GM18951 (cell line): Measurements from ENCODE around the gene SMAD3.
"Not testable (repeated sequence)": the region's sequence is repeated elsewhere in the genome, so short reads cannot be mapped to it uniquely, and the experiment has no call there.

Experiments
- POLR2A ChIP-seq: IDR thresholded peaks from 4 replicates; pipeline ENCODE4 v1.6.1; 2011; ENCODE audit warnings: mild to moderate bottlenecking; ENCODE audit not compliant: insufficient read length, insufficient read depth; ENCODE audit errors: extremely low read depth
- in situ Hi-C: fragments of 300-500 bp; cut with MboI; formaldehyde crosslinking; loops from one replicate; pipeline ENCODE4 v1.12.0; 2022; ENCODE audit warnings: low sequenced_read_pairs, mixed read lengths, inconsistent platforms; ENCODE audit not compliant: unreplicated experiment

The SMAD3 gene

DNA sequence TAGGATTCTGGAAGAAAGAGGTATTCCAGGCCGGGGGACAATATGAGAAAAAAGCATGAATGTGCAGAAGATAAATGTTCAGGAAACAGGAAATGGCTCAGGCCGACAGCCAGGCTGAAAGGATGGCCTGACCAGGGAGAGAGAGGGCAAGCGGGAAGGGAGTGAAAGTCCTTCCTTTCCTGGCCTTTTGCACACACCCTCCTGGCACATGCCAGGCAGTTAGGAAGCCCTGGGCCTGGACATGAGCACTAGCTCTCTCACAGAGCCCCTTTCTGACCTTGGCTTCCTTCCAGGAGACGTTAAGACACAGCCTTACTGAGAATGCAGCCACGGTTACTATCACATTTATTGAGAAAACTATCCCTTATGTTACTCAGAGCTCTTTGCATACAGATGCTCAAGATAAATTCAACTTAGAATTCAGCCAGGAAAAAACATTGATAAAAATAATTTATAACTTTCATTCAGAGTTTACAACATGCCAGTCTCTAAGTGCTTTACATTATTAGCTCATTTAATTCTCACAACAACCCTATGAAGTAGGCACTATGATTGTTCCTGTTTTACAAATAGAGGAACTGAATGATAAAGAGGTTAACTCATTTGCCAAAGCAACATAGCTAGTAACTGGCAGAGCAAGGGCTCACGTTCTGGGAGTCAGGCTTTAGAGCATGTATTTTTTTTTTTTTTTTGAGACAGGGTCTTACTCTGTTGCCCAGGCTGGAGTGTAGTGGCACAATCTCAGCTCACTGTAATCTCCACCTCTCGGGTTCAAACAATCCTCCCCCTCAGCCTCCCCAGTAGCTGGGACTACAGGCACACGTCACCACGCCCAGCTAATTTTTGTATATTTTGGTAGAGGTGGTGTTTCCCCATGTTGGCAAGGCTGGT, 39.4 kb upstream of the SMAD3 start:
- TF ChIP-seq POLR2A, result no peak
- in situ Hi-C loops, result no loop called here

DNA sequence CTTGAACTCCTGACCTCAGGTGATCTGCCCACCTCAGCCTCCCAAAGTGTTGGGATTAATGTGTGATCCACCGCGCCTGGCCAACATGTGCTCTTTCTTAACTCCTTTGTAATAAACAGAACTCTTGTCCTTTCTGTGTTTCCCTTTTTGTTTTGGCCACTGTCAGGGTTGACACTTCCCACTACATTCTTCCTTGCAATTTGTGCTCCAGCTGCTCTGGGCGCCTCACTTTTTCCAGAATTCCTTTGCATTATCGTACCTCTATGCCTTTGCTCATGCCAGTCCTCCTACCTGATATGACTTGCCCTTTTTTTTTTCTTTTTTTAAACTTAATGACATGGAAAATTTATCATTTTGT, 38.8 kb upstream of the SMAD3 start:
- in situ Hi-C loops, result no loop called here

DNA sequence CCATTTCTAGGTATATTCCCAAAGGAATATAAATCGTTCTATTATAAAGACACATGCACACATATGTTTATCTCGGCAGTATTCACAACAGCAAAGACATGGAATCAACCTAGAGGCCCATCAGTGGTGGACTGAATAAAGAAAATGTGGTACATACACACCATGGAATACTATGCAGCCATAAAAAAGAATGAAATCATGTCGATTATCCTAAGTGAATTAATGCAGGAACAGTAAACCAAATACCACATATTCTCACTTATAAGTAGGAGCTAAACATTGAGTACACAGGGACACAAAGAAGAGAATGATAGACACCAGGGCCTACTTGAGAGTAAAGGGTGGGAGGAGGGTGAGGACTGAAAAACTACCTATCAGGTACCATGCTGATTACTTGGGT, 37.0 kb upstream of the SMAD3 start:
- in situ Hi-C loops, result not testable (repeated sequence)

More for the DNA sequence above, 38.8 kb upstream of the SMAD3 start:
- TF ChIP-seq POLR2A, result no peak

DNA sequence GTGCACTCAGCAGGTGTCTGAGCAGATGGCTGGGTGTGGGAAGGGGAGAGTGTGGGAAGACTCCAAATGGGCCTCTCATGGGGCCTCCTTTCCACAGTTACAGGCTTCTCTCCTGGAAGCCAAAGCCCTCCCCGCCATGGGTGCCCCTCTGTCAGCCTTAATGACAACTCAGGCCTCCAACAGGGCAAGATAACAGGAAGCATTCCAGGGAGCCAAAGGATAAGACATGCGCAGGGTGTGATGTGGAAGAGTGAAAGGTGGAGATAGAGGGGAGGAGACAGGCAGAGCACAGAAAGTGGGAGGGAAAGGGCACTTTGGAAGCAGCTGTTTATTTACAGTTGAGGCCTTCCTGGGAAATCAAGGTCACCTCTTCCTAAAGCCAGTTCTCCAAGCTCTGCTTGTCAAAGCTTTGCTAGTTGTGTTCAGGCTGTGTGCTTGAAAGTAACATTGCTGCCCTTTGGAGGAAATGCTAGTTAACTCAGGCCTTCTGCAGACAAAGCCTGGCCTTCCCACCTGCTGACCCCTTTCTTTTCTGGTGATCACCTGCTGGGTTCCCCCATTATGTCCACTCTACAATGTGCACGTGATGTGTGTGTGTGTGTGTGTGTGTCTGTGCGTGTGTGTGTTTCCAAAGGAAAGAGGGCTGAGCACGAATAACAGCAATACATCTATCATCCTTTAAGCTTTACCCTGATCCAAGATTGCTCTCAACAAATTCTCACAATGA, 35.2 kb upstream of the SMAD3 start:
- TF ChIP-seq POLR2A, result no peak
- in situ Hi-C loops, result no loop called here

DNA sequence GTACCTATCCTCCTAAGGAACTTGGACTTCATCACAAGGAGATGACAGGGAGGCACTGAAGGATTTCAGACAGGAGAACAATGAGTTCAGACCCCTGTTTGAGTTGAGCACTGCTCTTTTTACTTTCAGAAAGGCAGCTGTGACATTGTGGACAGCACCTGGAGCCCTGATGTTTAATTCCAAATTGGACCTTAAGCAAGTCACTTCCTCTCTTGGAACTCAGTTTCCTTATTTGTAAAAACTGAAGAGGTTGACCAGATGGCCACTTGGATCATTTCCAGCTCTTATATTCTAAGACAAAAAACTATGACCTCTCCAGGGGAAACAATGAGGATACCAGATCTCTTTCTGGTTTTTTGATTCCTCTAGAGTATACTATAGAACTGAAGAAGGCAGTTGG, 34.1 kb upstream of the SMAD3 start:
- in situ Hi-C loops, result no loop called here
- no peak for TF ChIP-seq POLR2A

DNA sequence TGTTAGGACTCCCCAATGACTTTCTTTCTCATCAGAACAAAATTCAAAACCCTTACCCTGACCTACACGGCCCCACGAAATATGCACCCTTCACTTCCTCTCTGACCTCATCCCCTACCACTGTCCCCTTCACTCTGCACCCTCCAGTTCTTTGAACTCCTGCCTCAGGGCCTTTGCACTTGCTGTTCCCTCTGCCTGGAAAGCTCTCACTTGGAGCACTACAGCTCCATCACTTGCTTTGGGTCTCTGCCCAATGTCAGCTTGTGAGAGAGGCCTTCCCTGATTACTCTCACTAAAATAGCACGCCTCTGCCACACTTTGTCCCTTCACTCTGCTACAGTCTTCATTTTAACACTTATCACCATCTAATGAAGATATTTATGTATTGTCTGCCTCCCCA, 32.8 kb upstream of the SMAD3 start:
- in situ Hi-C loops, result no loop called here
- TF ChIP-seq POLR2A, result no peak

DNA sequence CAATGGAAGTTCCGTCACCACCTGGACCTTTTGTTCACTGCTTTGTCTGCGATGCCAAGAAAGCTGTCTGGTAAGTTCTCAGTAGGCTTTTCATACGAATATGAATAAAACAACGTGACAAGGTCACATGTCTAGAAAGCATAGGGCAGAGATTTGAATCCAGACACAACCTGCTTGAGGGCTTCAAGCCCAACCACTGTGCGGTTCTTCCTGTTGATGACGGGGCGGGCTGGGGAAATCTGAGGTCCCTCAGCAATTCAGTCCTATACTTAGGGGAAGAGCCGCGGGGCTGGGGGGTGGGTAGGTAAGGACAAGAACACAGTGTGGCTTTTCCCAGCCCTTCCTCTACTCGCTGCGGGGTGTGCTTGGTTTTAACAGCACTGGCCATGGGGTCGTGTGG, 32.4 kb upstream of the SMAD3 start:
- in situ Hi-C loops, result no loop called here
- TF ChIP-seq POLR2A, result no peak

DNA sequence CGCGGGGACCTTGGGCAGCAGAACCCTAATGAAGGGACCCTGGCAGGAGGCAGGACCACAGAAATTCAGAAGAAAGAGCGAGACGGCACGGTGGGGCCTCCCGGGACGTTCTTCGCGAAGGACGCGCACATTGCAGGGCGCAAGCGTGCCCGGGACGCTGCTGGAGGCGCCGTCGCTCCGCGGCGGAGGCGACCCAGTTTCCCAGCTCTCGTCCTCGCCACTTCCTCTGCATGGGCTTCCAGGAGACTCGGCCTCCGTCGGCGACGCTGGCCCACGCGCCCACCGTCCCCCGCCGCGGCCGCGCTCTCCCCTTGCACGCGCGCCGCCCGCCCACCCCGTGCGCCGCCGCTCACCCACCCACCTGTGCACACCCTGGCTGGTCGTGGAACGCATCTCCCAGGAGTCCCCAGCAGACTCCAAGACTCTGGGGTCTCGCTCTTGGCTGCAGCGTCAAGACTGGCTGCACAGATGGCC, 31.8 kb upstream of the SMAD3 start:
- in situ Hi-C loops, result no loop called here
- no peak for TF ChIP-seq POLR2A

DNA sequence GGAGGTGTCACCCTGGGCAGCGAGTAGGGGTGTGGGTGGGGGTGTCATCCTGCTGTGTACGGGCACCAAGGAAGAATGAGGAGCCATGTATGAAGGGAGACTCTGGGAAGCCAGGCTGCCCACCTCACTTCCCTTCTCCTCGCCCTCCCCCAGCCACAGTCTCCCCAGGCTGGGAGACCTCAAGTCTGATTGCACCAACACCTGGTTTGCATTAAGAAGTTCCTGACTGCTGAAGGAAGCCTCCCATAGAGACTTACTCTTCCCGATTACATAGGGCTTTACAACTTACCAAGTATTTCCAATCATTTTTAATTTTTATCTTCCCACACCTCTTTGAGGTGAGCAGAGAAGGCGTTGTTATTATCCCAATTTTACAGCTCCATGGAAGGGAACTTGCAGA, 29.5 kb upstream of the SMAD3 start:
- in situ Hi-C loops, result no loop called here
- no peak for TF ChIP-seq POLR2A

DNA sequence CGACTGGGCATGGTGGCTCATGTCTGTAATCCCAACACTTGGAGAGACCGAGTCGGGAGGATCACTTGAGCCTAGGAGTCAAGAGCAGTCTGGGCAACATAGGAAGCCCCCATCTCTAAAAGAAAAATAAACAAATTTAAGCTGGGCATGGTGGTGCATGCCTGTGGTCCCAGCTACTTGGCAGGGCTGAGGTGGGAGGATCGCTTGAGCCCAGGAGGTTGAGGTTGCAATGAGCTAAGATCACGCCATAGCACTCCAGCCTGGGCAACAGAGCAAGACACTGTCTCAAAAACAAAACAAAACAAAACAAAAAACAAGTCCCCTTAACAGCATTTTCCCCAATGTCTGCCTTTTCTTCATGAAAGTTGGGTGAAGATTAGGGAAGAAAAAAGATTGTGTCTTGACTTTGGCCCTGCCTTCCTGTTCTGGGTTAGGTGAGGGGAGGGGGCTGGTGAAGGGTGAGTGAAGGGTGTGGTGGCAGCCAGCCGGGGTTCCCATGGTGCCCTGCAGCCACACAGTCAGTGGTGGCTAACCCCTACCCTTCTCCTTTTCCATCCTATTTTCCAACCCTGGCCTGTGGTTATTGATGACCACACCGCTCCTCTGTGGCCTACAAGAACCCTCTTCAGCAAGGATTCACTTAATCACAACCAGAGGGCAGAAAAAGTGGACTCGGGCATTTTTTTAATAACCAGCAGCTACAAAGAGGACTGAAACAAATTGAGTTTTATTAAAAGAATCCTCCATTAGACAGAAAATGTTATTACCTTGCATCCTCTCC, 28.4 kb upstream of the SMAD3 start:
- in situ Hi-C loops, result no loop called here
- no peak for TF ChIP-seq POLR2A

DNA sequence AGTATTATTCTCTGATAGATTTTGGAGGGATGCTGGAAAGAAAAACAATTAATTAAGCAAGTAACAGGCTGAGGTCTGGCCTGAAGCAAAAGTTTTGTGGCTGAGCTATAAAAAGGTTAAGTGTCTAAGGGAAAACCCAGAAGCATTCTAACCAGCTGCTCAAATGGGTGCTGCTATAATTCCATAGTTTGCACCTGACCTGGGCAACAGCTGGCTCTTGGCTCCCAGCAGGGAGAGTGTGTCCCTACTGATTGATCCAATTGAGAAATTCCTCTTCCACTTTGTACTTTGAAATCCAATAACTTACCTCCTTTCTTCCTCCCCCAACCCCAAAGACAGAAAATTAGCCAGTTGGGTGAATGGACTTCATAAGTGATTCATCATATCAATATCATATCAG, 27.7 kb upstream of the SMAD3 start:
- TF ChIP-seq POLR2A, result no peak
- in situ Hi-C loops, result no loop called here

DNA sequence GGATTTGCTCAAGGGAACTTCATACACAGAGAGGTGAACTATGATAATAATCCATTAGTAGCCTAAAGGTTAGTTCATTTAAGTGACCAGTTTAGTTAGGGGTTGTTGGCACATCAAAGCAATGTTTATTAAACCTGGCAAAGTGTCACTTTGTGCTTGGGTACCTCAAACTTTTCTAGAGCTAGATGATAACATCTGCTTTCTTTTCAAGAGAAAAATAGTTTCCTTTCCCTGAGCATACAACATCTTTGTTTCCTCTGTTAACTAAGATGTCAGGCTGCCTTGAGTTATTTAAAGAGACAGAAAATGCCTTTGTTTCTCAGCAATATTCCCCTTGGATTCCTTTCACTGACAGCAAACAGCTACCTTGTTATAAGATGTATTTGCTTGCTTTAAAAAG, 26.7 kb upstream of the SMAD3 start:
- no peak for TF ChIP-seq POLR2A
- in situ Hi-C loops, result no loop called here

DNA sequence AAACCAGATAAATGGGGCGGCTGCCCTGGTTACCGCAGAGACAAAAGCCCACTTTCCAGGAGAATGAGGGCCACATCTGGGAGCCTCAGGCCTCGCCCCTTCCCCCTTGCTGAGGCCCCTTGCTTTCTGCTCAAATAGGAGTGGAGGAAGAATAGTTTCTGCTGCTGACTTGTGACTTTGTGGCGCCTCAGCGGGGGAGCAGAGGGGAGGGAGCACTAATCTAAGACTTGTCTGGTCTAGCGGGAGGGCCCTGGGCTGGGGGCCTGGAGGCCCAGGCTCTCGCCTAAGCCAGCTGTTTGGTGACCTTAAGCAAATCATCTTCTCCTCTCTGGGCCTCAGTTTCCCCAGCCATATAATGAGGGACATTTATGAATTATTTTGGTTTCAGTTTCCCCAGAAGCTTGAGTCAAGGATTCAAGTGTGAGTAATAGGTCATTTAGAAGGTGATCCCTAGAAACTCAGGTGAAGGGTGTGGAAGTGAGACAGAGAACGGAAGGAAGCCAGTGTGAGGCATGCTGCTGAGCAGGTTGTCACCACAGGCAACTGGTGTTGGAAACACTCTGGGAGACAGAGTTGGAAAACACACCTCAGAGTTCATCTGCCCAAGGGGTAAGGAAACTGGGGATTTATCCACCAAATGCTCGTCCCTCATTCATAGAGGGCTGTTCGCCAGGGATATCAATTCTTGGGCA, 25.9 kb upstream of the SMAD3 start:
- TF ChIP-seq POLR2A, result no peak
- in situ Hi-C loops, result no loop called here
